Muscle of leg (tissue), 11 donors: ENCODE data around the gene FOSL1. TPM values are rescaled to one million over a fixed set of nuclear protein-coding genes. Genes with fewer than 3 reads are reported as not detected.

Experiments
- DNase-seq: peaks from one replicate; pipeline ENCODE4 v3.0.0; 2013
- H3K27ac ChIP-seq: one replicate; pipeline ENCODE4 v1.5.1; 2013; ENCODE audit warnings: mild to moderate bottlenecking, low read length, control low read depth
- H3K27me3 ChIP-seq: one replicate; pipeline ENCODE4 v1.6.1; 2013; ENCODE audit warnings: low read length; ENCODE audit not compliant: control insufficient read depth, insufficient read depth
- H3K36me3 ChIP-seq: one replicate; pipeline ENCODE4 v1.6.1; 2013; ENCODE audit warnings: low read length; ENCODE audit not compliant: control insufficient read depth, insufficient read depth
- H3K4me1 ChIP-seq: one replicate; pipeline ENCODE4 v1.6.1; 2013; ENCODE audit warnings: low read length; ENCODE audit not compliant: control insufficient read depth, insufficient read depth
- H3K4me3 ChIP-seq: one replicate; pipeline ENCODE4 v1.5.1; 2013; ENCODE audit warnings: low read length, control low read depth
- H3K9me3 ChIP-seq: replicated peaks from 2 replicates; pipeline ENCODE4 v1.6.1; 2013; ENCODE audit warnings: low read depth, low read length; ENCODE audit not compliant: control insufficient read depth
- WGBS: methylation state at CpG from one replicate; pipeline ENCODE4 v1.1.5; 2013; ENCODE audit warnings: missing lambda C conversion rate; ENCODE audit not compliant: insufficient coverage; 5-methylcytosine and 5-hydroxymethylcytosine counted together
- polyA plus RNA-seq, 8 donors: library from polyadenylated mRNA; unstranded; fragments of 120-200 nt; gene quantifications; one replicate each; pipeline versions ENCODE4 v1.2.1 to v1.2.3, GENCODE V29; 2013; ENCODE audit warnings: inconsistent platforms in 1 of 8, low replicate concordance in 1 of 8; ENCODE audit not compliant: insufficient read length in 8 of 8, insufficient read depth in 1 of 8
- total RNA-seq: library from RNA; stranded (reverse); fragments of 120-200 nt; gene quantifications from one replicate; pipeline ENCODE4 v1.2.4, GENCODE V29; 2013

FOSL1 gene
- total and polyA plus RNA-seq, 9 donors: 0.19 to 0.66 (median 0.46) TPM; not detected in 1

GRCh38 chr11:65921033-65921555 is 20.9 kb upstream of the FOSL1 start:
- Histone ChIP-seq H3K4me1 (peaks cover 34% of the 10 kb centered on the region), H3K36me3 (peaks cover 38% of the 10 kb centered on the region), H3K4me3 (no peak overlapping the region), H3K27ac (no peak overlapping the region), H3K9me3 (no peaks in the 10 kb centered on the region), H3K27me3 (no peaks in the 10 kb centered on the region)
- DNase-seq: no peak
- WGBS: 66% methylated on average over 3 of the region's 12 CpGs

GRCh38 chr11:65920372-65920802 is 20.2 kb upstream of the FOSL1 start:
- no peak overlapping the region for H3K27ac ChIP-seq
- no peaks in the 10 kb centered on the region for H3K27me3 ChIP-seq
- no peaks in the 10 kb centered on the region for H3K9me3 ChIP-seq
- 54% methylated on average over 15 of the region's 15 CpGs for WGBS
- peaks cover 40% of the 10 kb centered on the region for H3K4me1 ChIP-seq
- peaks cover 38% of the 10 kb centered on the region for H3K36me3 ChIP-seq
- DNase-seq: peak; percentile 16
- peak overlapping the region; percentile 83 for H3K4me3 ChIP-seq

GRCh38 chr11:65919573-65920371 is 19.6 kb upstream of the FOSL1 start:
- peak overlapping the region; percentile 83 for H3K4me3 ChIP-seq
- H3K9me3 ChIP-seq: no peaks in the 10 kb centered on the region
- no peaks in the 10 kb centered on the region for H3K27me3 ChIP-seq
- H3K4me1 ChIP-seq: peaks cover 46% of the 10 kb centered on the region
- no peak for DNase-seq
- H3K36me3 ChIP-seq: peaks cover 38% of the 10 kb centered on the region
- WGBS: 2% methylated on average over 35 of the region's 60 CpGs
- peak overlapping the region; percentile 53 for H3K27ac ChIP-seq

- peak; percentile 99 for DNase-seq
- peaks cover 46% of the 10 kb centered on the region for H3K4me1 ChIP-seq
- peaks cover 38% of the 10 kb centered on the region for H3K36me3 ChIP-seq
These were observed 19.0 kb upstream of the FOSL1 start, which contains the start of gene DRAP1 for GRCh38 chr11:65919141-65919572. Gene DRAP1 (plus strand): TSS chr11:65919426. CDS start chr11:65919502, 76 bp downstream.

GRCh38 chr11:65918211-65919140 is 18.3 kb upstream of the FOSL1 start, which contains the start of gene C11orf68:
Gene C11orf68 (minus strand): TSS chr11:65919062. CDS start chr11:65919031, 31 bp downstream.
- 4% methylated on average over 71 of the region's 77 CpGs for WGBS
- Histone ChIP-seq H3K4me1 (peaks cover 46% of the 10 kb centered on the region), H3K36me3 (peaks cover 38% of the 10 kb centered on the region)

More at GRCh38 chr11:65919141-65919572, 19.0 kb upstream of the FOSL1 start, which contains the start of gene DRAP1:
- H3K27me3 ChIP-seq: no peaks in the 10 kb centered on the region
- peak within 1 kb of the TSS; percentile 86 for H3K27ac ChIP-seq
- WGBS: 0% methylated on average over 59 of the region's 59 CpGs
- peak within 1 kb of the TSS; percentile 100 for H3K4me3 ChIP-seq
- H3K9me3 ChIP-seq: no peaks in the 10 kb centered on the region

GRCh38 chr11:65917434-65918210 is 17.4 kb upstream of the FOSL1 start:
- 85% methylated on average over 32 of the region's 35 CpGs for WGBS
- peak; percentile 18 for DNase-seq
- Histone ChIP-seq H3K4me3 (peak overlapping the region; percentile 100), H3K36me3 (peaks cover 30% of the 10 kb centered on the region), H3K4me1 (peaks cover 51% of the 10 kb centered on the region), H3K27ac (peak overlapping the region; percentile 86), H3K9me3 (no peaks in the 10 kb centered on the region), H3K27me3 (no peaks in the 10 kb centered on the region)

More at GRCh38 chr11:65918211-65919140, 18.3 kb upstream of the FOSL1 start, which contains the start of gene C11orf68:
- Histone ChIP-seq H3K27ac (peak within 1 kb of the TSS; percentile 86), H3K9me3 (no peaks in the 10 kb centered on the region), H3K4me3 (peak within 1 kb of the TSS; percentile 100), H3K27me3 (no peaks in the 10 kb centered on the region)
- peak; percentile 67 for DNase-seq

GRCh38 chr11:65917077-65917433 is 16.9 kb upstream of the FOSL1 start:
- Histone ChIP-seq H3K9me3 (no peaks in the 10 kb centered on the region), H3K4me3 (no peak overlapping the region), H3K27ac (no peak overlapping the region), H3K27me3 (no peaks in the 10 kb centered on the region), H3K4me1 (peaks cover 53% of the 10 kb centered on the region), H3K36me3 (peaks cover 24% of the 10 kb centered on the region)
- 83% methylated on average over 3 of the region's 3 CpGs for WGBS
- DNase-seq: peak; percentile 25

- no peaks in the 10 kb centered on the region for H3K9me3 ChIP-seq
- H3K4me3 ChIP-seq: no peak overlapping the region
- WGBS: 40% methylated on average over 2 of the region's 7 CpGs
- H3K36me3 ChIP-seq: peaks cover 21% of the 10 kb centered on the region
- DNase-seq: no peak
- H3K27ac ChIP-seq: no peak overlapping the region
- H3K27me3 ChIP-seq: peaks cover 4% of the 10 kb centered on the region
- H3K4me1 ChIP-seq: peaks cover 60% of the 10 kb centered on the region
These were observed 16.2 kb upstream of the FOSL1 start for GRCh38 chr11:65916391-65916790.

- no peaks in the 10 kb centered on the region for H3K9me3 ChIP-seq
- H3K4me3 ChIP-seq: no peak overlapping the region
- WGBS: 47% methylated on average over 7 of the region's 13 CpGs
- peak overlapping the region; percentile 21 for H3K27ac ChIP-seq
- DNase-seq: peak; percentile 42
- peaks cover 18% of the 10 kb centered on the region for H3K36me3 ChIP-seq
- H3K27me3 ChIP-seq: peaks cover 4% of the 10 kb centered on the region
- H3K4me1 ChIP-seq: peaks cover 59% of the 10 kb centered on the region
These were observed 15.6 kb upstream of the FOSL1 start for GRCh38 chr11:65915821-65916251.
